Tibial artery (tissue), 4 donors: ENCODE data around the gene PSMA6.

Experiments
- DNase-seq, 2 donors: peaks; one replicate each; pipeline ENCODE4 v3.0.0-alpha.2; 2019
- H3K27ac ChIP-seq, 2 donors: fragments of 200-600 bp; sonication (generic) in 1 of 2; 1 replicate in 1 of 2; 2 replicates in 1 of 2; pipeline ENCODE4 v1.5.1; 2018 to 2019; ENCODE audit warnings: mild to moderate bottlenecking in 1 of 2
- H3K27me3 ChIP-seq, 2 donors: fragments of 200-600 bp; sonication (generic) in 1 of 2; one replicate each; pipeline versions ENCODE4 v1.5.1 to v1.6.0; 2016 to 2019
- H3K36me3 ChIP-seq, 3 donors: fragments of 200-600 bp; sonication (generic) in 2 of 3; one replicate each; pipeline ENCODE4 v1.5.1; 2016 to 2019; ENCODE audit warnings: mild to moderate bottlenecking in 2 of 3
- H3K4me1 ChIP-seq, 4 donors: fragments of 200-600 bp; sonication (generic) in 2 of 4; 1 replicate in 3 of 4; 2 replicates in 1 of 4; pipeline ENCODE4 v1.5.1; 2016 to 2019
- H3K4me3 ChIP-seq, 2 donors: fragments of 200-600 bp; sonication (generic) in 1 of 2; 1 replicate in 1 of 2; 2 replicates in 1 of 2; pipeline ENCODE4 v1.5.1; 2018 to 2019; ENCODE audit warnings: mild to moderate bottlenecking in 2 of 2
- H3K9me3 ChIP-seq, 3 donors: fragments of 200-600 bp; sonication (generic) in 1 of 3; one replicate each; pipeline ENCODE4 v1.5.1; 2016 to 2019
- intact Hi-C: fragments of 100-400 bp; cut with DNase I; formaldehyde crosslinking; loops from one replicate; pipeline ENCODE4 v1.15.0; 2023; ENCODE audit warnings: low total_unique reads
- TF ChIP-seq, protein P1 (sequence below), 2 experiments: fragments of 200-600 bp in 1 of 2; fragments of 450-650 bp in 1 of 2; IDR thresholded peaks; one replicate each; pipeline ENCODE4 v1.5.1; 2017 to 2019; ENCODE audit warnings: antibody characterized with exemption in 2 of 2, mild to moderate bottlenecking in 1 of 2, moderate library complexity in 1 of 2

PSMA6 gene

DNA sequence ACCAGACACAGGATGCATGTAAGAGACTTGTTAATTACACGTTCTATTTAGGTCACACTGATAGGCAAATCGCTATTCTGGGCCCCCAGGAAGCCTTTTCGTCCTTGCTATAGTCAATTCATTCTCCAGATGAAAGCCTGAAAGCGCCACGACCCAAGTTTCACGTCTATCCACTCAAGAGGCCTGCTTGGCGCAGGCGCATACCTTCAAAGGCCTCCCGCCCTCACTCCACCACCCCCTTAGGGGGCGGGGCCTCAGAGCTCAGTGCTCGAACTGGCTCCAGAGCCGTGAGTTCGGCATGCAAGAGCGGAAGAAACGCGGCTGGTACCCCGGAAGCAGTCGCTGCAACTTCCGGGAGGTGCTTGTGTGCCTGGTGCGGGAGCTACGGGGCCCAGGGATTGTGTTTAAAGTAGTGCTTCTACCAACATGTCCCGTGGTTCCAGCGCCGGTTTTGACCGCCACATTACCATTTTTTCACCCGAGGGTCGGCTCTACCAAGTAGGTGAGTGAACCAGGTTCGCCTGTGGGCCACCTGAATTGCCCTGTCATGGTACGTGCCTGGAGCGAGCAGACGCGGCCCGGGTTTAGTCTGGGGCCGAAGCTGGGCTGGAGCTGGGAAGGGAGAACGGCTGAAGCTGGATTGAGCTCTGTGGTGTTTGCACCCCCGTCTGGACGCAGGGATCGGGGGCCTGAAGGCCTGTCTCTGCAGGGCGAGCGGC is at the start of gene PSMA6:
Gene PSMA6, plus strand, starts transcription at position 332 of the 719 bp plus-strand sequence. Its CDS starts 95 bp downstream, at position 427.
- peak; percentile 99 for DNase-seq
- intact Hi-C loops, result loop anchor here (2.0 kb wide), 1 partner anchor 113 kb away; the partner anchor contains the start of gene NFKBIA
- Histone ChIP-seq H3K4me3 (peak within 1 kb of the TSS; percentile 79 to 94), H3K36me3 (no peaks in the 10 kb centered on the region), H3K27ac (peak within 1 kb of the TSS; percentile 85 to 94), H3K4me1 (peaks cover 5 to 51% (median 33%) of the 10 kb centered on the region in 4 donors), H3K9me3 (no peaks in the 10 kb centered on the region), H3K27me3 (no peaks in the 10 kb centered on the region)
- TF ChIP-seq, protein P1, sequence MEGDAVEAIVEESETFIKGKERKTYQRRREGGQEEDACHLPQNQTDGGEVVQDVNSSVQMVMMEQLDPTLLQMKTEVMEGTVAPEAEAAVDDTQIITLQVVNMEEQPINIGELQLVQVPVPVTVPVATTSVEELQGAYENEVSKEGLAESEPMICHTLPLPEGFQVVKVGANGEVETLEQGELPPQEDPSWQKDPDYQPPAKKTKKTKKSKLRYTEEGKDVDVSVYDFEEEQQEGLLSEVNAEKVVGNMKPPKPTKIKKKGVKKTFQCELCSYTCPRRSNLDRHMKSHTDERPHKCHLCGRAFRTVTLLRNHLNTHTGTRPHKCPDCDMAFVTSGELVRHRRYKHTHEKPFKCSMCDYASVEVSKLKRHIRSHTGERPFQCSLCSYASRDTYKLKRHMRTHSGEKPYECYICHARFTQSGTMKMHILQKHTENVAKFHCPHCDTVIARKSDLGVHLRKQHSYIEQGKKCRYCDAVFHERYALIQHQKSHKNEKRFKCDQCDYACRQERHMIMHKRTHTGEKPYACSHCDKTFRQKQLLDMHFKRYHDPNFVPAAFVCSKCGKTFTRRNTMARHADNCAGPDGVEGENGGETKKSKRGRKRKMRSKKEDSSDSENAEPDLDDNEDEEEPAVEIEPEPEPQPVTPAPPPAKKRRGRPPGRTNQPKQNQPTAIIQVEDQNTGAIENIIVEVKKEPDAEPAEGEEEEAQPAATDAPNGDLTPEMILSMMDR (IDR thresholded peaks at IDR 0.05), result no peak

DNA sequence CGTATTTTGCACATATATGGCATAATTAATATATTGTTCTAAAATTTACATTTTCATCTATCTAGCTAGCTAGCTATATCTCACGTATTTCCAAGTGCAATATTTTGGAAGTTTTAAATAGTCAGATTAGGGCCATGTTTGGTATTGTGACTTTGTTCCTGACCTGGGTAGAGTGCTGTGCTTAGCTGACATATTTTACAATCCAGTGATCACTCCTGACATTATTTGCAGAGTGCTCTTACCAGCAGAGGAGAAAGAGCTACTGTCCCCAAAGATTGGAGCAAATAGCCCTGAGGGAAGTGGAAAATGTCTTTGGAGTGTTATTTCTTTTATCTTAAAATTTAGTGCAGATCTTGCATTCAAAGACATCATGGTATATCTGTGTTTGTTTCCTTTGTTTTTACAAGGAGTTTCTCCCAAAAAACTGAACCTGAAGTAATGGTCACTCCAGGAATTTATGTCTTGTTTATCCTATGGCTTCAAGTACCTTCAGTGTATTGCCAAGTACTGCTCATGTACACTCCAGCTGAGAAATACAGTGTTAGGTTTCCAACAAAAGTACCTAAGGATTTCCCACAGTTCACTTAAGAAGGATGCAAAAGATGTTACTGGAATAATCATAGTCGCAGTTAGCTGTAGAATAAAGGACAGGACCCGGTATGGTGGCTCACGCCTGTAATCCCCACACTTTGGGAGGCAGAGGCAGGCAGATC is 49.4 kb upstream of the PSMA6 start:
- TF ChIP-seq, protein P1 (IDR thresholded peaks at IDR 0.05), result no peak
- no peak for DNase-seq
- Histone ChIP-seq H3K27me3 (no peaks in the 10 kb centered on the region), H3K4me3 (no peak overlapping the region), H3K27ac (no peak overlapping the region), H3K9me3 (no peaks in the 10 kb centered on the region), H3K4me1 (no peaks in the 10 kb centered on the region), H3K36me3 (no peaks in the 10 kb centered on the region)
- intact Hi-C loops, result no loop called here

DNA sequence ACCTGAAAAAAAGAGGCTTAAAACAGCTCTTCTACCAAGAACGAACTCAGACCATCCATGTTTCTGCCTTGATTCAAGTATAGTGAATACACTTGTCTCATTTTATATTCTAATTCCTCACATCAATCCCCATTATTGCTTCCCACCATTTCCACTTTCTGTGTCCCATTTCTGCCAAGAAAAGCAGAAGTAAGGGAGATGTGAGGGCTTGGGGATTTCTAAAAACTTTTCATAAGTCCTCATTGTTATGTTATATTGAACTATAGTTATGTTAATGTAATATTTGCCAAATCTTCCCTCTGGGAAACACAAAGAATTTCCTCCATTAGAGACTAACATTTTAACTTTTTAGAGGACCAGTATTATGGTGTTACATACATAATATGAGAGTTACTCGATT is 48.2 kb upstream of the PSMA6 start:
- Histone ChIP-seq H3K9me3 (no peaks in the 10 kb centered on the region), H3K4me3 (no peak overlapping the region), H3K27ac (no peak overlapping the region), H3K4me1 (no peaks in the 10 kb centered on the region), H3K27me3 (no peaks in the 10 kb centered on the region), H3K36me3 (no peaks in the 10 kb centered on the region)
- TF ChIP-seq, protein P1 (IDR thresholded peaks at IDR 0.05), result no peak
- intact Hi-C loops, result no loop called here
- DNase-seq, result no peak

DNA sequence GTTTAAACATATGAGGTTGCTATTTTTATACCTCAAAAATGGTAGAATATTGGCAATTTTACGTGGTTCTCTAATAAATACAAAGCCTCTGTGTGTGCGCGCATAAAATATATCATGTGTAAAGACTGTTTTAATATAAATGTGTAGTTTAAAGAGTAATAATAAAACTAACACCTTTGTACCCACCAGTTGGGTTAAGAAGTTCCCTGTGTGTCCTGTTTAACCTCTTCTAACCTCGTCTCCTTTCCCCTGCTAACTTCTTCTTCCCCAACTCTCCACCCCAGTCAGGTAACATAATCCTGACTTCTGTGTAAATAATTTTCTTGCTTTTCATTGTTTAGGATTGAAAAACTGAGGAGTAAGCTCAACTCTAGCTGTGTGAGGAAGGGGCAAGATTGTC is 47.6 kb upstream of the PSMA6 start:
- Histone ChIP-seq H3K4me1 (no peaks in the 10 kb centered on the region), H3K9me3 (no peaks in the 10 kb centered on the region), H3K27ac (no peak overlapping the region), H3K36me3 (no peaks in the 10 kb centered on the region), H3K4me3 (no peak overlapping the region), H3K27me3 (no peaks in the 10 kb centered on the region)
- DNase-seq, result no peak
- intact Hi-C loops, result no loop called here
- TF ChIP-seq, protein P1 (IDR thresholded peaks at IDR 0.05), result no peak

DNA sequence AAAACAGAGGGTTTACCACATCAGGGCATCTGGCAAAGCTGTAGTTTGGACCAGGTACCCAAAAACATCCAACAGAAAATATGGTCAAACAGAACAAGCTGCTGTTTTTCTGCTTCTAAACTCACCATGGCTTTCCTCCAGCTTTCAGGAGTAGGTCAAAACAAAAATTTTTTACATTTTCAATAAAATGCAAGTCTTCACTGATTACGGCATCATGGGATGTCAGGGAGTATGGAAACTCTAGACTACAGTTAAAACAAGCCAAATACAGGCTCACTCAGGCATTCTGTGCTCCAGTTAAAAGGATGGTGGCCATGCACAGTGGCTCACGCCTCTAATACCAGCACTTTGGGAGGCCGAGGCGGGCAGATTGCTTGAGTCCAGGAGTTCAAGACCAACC is 47.1 kb upstream of the PSMA6 start:
- no peak for DNase-seq
- TF ChIP-seq, protein P1 (IDR thresholded peaks at IDR 0.05), result no peak
- no peak overlapping the region for H3K27ac ChIP-seq
- no peaks in the 10 kb centered on the region for H3K36me3 ChIP-seq
- intact Hi-C loops, result no loop called here
- H3K27me3 ChIP-seq, result no peaks in the 10 kb centered on the region
- H3K9me3 ChIP-seq, result no peaks in the 10 kb centered on the region
- H3K4me3 ChIP-seq, result no peak overlapping the region
- no peaks in the 10 kb centered on the region for H3K4me1 ChIP-seq
